Brain microvascular endothelial cell (primary cell): ENCODE measurements around the gene MED31.

Experiments
- DNase-seq: peaks from one replicate; pipeline ENCODE4 v3.0.0-alpha.2; 2020
- H3K27ac ChIP-seq: fragments of 250-450 bp; sonication (Bioruptor Pico); 2 replicates; pipeline ENCODE4 v1.5.1; 2020; ENCODE audit warnings: mild to moderate bottlenecking, moderate library complexity
- H3K27me3 ChIP-seq: fragments of 250-450 bp; sonication (Bioruptor Pico); replicated peaks from 2 replicates; pipeline ENCODE4 v1.5.1; 2020; ENCODE audit warnings: mild to moderate bottlenecking
- H3K36me3 ChIP-seq: fragments of 250-450 bp; sonication (Bioruptor Pico); replicated peaks from 2 replicates; pipeline ENCODE4 v1.5.1; 2020; ENCODE audit warnings: mild to moderate bottlenecking
- H3K4me3 ChIP-seq: 2 replicates; pipeline ENCODE4 v1.5.1; 2011; ENCODE audit warnings: low read depth, mild to moderate bottlenecking, control low read depth, low read length, moderate library complexity
- in situ Hi-C: cut with HindIII; loops from 2 replicates; pipeline ENCODE4 v1.10.0; 2017; ENCODE audit warnings: low sequenced_read_pairs, low pct_ligation_motif_present
- TF ChIP-seq, protein P1 (sequence below): IDR thresholded peaks from 2 replicates; pipeline ENCODE4 v1.5.1; 2011; ENCODE audit warnings: low read depth, mild to moderate bottlenecking, moderate library complexity, low read length, control low read depth, inconsistent platforms; ENCODE audit errors: missing control alignments

The MED31 gene

DNA sequence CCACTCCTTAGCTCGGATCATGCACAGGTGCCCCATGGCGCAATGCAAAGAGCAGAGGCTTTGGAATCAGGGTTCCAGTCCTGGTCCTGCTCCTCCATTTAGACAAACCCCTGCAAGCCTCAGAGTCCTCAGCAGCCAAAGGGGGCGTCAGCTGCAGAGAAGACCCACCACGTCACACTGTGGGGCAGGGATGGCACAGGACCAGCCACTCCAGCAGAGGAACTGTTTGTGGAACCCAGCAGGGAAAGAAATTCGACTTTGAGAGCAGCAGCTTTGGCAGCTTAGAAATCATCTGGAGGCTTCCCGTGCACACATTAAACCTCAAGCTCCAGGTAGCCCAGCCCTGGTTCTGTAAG lies 25.4 kb upstream of the MED31 start:
- peaks cover 2% of the 10 kb centered on the region for H3K27me3 ChIP-seq

DNA sequence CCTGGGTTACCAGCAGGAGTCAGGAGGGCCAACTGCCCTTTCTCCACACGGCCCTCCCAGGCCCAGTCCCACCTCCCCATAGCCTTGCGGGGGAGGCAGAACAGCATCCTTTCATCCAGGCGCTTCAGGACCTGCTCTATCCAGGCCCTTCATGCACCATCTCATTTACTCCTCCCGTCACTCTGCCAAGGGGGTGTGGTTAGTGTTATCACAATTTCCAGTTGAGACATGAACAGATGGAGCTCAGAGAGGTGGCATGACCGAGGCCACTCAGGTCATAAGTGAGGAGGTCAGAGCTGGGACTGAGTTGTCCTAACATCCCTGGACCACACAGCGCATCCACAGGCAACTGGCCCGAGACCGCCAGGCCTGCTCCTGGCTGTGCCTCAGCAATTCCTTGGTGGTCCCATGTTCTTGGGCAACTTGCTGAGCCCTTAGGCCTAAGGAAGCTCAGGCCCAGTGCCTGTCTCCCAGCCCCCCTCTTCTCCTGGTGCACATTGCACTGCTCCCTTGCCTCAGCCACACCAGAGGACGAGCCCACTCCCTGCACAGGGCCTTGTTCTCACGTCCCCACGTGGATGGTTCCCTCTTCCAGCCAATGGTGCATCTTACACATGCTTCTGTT lies 23.9 kb upstream of the MED31 start:
- Histone ChIP-seq H3K36me3 (no peaks in the 10 kb centered on the region), H3K27me3 (peaks cover 2% of the 10 kb centered on the region), H3K4me3 (no peak overlapping the region), H3K27ac (no peak overlapping the region)
- DNase-seq: no peak
- in situ Hi-C loops: no loop called here
- TF ChIP-seq, protein P1, sequence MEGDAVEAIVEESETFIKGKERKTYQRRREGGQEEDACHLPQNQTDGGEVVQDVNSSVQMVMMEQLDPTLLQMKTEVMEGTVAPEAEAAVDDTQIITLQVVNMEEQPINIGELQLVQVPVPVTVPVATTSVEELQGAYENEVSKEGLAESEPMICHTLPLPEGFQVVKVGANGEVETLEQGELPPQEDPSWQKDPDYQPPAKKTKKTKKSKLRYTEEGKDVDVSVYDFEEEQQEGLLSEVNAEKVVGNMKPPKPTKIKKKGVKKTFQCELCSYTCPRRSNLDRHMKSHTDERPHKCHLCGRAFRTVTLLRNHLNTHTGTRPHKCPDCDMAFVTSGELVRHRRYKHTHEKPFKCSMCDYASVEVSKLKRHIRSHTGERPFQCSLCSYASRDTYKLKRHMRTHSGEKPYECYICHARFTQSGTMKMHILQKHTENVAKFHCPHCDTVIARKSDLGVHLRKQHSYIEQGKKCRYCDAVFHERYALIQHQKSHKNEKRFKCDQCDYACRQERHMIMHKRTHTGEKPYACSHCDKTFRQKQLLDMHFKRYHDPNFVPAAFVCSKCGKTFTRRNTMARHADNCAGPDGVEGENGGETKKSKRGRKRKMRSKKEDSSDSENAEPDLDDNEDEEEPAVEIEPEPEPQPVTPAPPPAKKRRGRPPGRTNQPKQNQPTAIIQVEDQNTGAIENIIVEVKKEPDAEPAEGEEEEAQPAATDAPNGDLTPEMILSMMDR: no peak

More for the DNA sequence above, 25.4 kb upstream of the MED31 start:
- DNase-seq: no peak
- TF ChIP-seq, protein P1: no peak
- H3K27ac ChIP-seq: no peak overlapping the region
- H3K36me3 ChIP-seq: no peaks in the 10 kb centered on the region
- no peak overlapping the region for H3K4me3 ChIP-seq
- in situ Hi-C loops: no loop called here

DNA sequence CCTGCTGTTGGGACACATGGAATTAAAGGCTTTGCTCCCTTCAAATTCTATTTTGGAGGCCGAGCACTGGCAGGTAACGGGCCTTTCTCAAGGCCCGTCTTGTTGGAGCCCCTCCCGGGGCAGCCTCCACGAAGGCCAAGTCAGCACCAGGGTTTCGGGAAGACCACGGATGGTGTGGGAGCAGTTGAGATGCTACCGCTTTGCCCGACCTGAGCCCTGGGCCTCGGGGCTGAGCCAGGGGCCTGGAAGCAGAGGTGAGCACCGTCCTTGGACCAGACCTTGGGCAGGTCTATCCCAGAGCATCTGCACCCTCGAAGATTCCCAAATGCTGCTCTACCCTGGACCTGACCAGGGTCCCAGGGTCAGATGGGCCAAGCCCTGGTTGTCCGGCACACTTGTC lies 23.2 kb upstream of the MED31 start:
- in situ Hi-C loops: no loop called here

DNA sequence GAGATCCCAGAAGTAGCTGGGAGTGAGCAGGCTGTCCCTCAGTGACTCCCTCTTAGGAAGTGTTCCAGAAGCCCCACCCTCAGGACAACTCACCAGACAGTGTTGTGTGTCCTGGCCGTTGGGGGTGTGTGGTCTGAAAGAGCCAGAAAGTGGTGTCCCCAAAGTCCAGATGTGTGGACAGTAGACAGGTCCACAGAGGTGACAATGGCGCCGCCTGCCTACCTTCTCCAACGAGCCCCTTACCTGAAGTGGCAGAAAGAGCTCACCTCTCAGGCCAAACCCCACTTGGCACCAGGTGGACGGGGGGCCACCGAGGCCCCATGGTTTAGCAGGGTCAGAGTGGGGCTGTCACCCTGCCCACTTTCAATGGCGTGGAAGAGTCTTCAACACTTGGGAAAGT lies 20.0 kb upstream of the MED31 start:
- no peaks in the 10 kb centered on the region for H3K36me3 ChIP-seq
- H3K27me3 ChIP-seq: no peaks in the 10 kb centered on the region
- DNase-seq: no peak
- TF ChIP-seq, protein P1: no peak
- H3K27ac ChIP-seq: no peak overlapping the region
- H3K4me3 ChIP-seq: no peak overlapping the region
- in situ Hi-C loops: no loop called here

More for the DNA sequence above, 23.2 kb upstream of the MED31 start:
- H3K36me3 ChIP-seq: no peaks in the 10 kb centered on the region
- TF ChIP-seq, protein P1: no peak
- no peak overlapping the region for H3K4me3 ChIP-seq
- H3K27me3 ChIP-seq: peaks cover 2% of the 10 kb centered on the region
- DNase-seq: no peak
- H3K27ac ChIP-seq: no peak overlapping the region

DNA sequence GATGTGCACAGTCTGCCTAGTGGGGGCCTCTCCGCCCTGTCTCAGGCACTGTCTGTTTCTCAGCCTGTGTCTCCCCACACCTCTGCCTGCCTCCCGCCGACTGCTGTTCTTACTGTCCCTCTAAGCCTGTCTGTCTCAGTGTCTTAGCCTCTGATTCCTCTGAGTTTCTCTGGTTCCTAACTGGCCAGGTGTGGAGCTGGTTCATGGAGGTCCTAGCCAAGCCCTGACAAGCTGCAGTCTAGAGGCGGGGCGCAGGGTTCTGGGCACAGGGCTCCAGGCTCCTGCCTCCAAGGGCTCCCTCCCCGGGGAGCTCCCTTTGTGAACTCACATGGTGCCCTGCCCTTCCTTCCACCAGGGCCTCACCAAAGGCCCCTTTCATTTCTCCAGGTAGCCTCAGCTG lies 19.6 kb upstream of the MED31 start:
- Histone ChIP-seq H3K4me3 (no peak overlapping the region), H3K27ac (no peak overlapping the region), H3K36me3 (no peaks in the 10 kb centered on the region), H3K27me3 (no peaks in the 10 kb centered on the region)
- TF ChIP-seq, protein P1: no peak
- in situ Hi-C loops: no loop called here
- no peak for DNase-seq

DNA sequence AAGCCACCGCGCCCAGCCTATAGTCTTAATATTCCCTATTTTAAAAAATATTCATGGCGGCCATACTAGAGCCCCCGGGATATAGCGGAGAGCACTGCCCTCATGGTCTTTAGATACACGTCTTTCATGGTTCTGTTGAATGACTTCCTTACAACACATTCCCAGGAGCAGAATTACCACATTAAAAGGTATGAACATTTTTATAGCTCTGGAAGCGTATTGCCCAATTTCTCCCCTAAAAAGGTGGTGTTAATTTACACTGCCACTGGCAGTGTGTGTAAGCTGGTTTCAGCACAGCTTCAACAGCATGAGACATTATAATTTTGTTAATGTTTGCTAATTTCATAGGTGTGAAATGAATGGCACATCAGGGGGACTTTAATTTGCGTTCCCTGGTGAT lies 19.2 kb upstream of the MED31 start:
- no peak for DNase-seq
- no peaks in the 10 kb centered on the region for H3K36me3 ChIP-seq
- H3K27ac ChIP-seq: no peak overlapping the region
- no peak overlapping the region for H3K4me3 ChIP-seq
- no peaks in the 10 kb centered on the region for H3K27me3 ChIP-seq
- in situ Hi-C loops: no loop called here
- TF ChIP-seq, protein P1: no peak
